GM19328 (cell line): ENCODE results near the gene EEF2K.

Experiments
- ATAC-seq: cut with Tn5 transposase; IDR thresholded peaks from one replicate; pipeline ENCODE4 v1.9.1; 2021; ENCODE audit warnings: mild to moderate bottlenecking, moderate library complexity; ENCODE audit not compliant: unreplicated experiment

EEF2K gene

DNA sequence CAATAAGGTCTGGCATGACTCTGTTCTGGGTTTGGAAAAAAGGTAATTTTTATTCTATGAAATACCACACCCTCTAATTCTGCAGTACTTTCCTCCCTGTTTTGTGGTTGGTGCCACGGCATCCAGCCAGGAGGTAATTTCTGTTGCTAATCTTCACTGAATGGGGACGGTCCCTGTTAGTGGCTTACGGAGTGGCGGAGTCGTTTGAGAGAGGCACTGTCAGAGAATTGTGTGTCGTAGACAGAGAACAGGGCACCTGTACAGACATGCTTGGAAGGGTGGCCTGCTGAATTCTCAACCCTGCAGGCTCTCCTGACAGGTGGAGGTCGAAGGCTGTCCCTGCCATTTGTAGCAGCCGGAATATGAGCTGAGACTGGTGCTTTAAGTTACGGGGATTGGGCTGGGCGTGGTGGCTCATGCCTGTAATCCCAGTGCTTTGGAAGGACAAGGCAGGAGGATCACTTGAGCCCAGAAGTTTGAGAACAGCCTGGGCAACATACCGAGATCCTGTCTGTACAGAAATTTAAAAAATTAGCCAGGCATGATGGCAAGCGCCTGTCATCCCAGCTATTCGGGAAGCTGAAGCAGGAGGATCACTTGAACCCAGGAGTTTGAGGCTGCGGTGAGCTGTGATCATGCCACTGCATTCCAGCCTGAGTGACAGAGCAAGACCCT, 33.2 kb downstream of the EEF2K start:
- ATAC-seq = no peak

DNA sequence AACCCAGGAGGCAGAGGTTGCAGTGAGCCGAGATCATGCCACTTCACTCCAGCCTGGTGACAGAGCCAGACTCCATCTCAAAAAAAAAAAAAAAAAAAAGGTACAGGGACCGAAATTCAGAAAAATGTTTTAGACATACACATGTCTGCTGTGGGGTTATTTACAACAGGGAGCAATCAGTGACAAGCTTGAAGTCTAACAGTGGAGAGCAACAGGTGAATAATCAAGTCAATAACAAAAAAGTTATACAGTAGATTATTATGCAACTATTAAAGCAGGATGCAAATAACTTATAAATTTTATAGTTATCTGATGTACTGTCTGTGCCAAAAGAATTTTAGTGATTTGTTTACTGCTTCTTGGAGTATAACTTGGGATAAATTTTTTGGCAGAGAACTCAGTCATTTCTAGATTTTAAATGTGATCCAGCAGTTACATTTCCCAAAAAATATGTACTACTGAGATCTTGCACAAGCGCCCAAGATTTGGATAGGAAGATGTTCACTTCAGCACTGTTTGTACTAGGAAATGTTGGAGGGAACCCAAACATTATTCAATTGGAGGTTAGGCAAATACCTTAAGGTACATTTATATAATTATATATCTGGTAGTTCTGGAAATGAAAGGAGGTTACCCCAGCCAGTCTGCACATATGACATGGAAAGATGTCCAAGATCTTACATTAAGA, 34.1 kb downstream of the EEF2K start:
- no peak for ATAC-seq

DNA sequence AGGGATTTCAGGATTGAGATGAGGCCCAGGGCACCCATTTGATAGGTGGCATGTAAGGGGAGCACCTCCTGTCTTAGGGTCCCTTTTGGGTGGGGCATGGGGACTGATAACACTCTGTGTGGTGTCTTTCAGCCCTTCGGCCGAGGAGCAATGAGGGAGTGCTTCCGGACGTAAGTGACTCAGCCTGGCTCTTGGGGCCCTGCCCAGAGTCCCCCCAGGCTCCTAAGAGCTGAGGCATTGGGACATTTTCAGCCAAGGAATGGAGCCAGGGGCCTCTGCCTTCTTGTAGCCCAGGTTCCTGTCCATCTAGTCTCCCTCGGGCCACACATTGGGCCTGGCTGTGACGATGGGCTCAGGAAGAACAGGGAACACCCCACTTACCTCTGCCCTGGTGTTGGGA, 44.4 kb downstream of the EEF2K start:
- no peak for ATAC-seq

DNA sequence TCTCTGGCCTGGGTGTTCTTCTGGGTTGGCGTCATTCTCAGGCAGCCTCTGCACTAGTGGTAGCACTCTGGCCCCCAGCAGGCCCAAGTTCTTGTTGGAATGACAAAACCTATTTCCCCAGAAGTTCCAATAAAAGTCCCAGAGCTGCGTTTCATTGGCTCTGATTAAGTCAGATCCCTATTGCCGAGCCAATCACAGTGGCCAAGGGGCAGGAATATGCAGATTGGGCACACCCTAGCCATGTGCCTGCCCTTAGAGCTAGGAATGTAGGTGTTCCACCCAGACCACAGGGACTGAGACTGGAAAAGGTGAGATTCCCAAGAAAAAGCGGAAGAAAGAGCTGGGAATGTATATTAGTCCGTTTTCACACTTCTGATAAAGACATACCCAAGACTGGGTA, 46.2 kb downstream of the EEF2K start:
- ATAC-seq = no peak

DNA sequence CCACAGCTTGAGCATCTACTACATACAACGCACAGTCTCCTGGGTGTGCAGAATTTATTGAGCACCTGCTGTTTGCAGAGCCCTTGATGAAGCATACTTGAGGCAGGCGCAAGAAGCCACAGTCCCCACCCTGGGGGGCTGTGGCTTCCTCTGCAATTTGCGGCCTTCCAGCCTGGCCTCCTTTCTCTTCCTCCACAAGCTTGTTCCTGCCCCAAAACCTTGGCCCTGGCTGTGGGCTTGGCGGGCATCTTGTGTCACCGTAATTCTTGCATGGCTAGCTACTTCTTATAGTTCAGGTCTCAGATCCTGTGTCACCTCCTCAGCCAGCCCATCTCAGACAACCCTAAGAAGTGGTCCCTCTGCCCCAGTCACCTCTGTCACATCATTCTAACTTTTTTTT, 47.2 kb downstream of the EEF2K start:
- no peak for ATAC-seq

DNA sequence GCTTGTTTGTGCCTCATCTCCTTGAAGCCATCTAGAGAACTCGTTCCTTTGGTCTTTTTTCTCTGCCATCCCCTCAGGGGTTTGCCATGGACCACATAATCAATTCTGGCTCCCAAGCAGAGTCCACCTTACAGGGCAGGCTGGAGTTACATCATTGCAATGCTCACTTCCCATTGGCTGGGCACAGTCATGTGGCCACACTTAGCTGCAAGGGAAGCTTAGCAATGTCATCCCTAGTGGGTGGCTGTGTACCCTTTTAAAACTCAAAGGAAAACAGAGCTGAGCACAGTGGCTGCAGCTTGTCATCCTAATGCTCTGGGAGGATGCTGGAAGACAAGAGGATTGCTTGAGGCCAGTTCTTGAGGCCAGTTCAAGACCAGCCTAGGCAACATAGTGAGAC, 49.3 kb downstream of the EEF2K start:
- ATAC-seq = no peak

DNA sequence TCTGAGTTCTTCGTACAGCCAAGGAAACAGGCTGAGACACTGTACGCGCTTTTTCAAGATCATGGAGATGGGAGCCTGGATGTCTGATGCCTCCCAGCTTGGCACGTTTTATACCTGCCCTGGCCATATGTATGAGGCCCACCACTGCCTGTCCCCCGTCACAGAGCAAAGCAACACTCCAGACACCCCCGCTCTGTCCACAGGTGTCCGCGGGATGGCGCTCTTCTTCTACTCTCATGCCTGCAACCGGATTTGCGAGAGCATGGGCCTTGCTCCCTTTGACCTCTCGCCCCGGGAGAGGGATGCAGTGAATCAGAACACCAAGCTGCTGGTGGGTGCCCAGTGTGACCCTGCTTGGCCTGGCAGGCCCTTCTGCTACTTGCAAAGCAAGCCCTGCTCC, 51.4 kb downstream of the EEF2K start:
- no peak for ATAC-seq

DNA sequence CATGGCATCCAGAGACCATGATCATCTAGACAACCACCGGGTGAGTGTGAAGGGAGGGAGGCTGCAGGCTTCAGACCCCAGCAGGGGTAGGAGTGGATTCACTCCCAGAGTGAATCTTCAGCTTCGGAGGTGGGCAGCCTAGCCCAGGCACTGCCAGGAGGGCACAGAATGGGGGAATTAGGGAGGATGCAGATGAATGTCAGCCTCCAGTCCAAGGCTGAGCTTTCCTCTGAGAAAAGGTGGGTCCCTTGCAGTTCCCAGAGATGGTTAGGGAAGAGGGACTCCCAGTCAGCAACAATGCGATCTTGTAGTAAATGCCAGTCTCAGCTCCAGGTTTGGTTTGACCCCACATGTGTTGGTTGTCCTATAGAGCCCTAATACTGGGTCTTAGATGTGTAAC, 54.4 kb downstream of the EEF2K start:
- no peak for ATAC-seq

DNA sequence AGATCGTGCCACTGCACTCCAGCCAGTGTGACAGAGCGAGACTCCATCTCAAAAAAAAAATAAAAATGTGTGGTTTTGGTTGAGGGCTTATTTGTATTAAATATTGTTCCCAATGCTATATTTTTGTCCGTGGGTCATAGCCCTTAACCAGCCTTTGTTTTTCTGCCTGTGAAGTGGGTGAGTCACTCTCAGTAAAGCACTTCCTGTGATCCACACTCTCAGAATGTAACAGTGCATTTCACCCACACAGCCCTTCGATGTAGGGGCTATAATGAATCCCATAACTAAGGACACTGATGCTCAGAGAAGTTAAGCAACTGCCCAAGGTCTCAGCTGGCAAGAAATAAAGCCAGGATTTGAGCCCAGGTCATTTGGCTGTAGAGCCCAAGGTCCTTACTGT, 56.4 kb downstream of the EEF2K start:
- ATAC-seq = no peak

DNA sequence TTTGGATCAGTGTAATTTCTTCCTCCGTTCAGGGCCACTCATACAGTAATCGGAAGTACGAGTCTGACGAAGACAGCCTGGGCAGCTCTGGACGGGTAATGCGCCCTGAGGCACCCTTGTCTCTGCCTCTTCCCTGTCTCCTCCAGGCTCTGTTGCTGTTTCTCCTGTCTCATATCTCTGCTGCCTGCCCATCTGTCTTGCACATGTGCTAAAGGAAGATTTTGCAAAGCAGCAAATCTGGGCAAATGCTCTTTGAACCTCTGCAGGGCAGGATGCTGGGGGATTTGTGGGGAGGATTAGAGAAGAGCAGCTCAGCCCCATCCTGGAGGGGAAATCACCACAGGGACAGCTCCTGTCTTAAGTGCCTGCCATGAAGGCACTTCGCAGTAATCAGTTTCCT, 58.7 kb downstream of the EEF2K start:
- no peak for ATAC-seq

DNA sequence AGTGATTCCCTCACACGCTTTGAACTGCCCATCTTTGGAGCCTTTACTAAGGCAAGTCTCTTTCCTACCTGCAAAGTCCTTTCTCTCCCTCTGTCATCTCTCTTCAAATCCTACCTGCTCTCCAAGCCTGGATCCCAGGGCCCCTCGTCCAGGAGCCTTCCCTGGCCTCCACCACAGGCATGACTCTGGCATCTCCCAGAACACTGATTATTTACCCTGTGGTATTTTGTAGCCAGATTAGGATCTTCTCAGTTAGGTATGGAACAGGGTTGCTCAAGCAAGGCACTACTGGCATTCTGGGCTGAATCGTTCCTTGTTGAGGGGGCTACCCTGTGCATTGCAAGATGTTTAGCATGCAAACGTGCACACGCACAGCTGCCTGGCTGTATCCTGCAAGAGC, 59.3 kb downstream of the EEF2K start:
- no peak for ATAC-seq

DNA sequence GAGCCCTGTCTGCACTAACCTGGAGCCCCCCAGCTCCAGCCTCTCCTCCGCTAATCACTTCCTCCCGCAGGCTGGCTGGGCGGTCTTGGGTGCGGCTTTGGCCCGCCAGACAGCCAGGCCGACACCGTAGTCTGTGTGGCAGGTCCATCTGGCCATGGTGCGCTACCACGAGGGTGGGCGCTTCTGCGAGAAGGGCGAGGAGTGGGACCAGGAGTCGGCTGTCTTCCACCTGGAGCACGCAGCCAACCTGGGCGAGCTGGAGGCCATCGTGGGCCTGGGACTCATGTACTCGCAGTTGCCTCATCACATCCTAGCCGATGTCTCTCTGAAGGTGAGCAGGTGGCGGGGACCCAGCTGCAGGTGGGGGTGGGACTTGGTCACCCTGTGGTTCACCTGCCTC, 60.5 kb downstream of the EEF2K start:
- ATAC-seq = no peak

DNA sequence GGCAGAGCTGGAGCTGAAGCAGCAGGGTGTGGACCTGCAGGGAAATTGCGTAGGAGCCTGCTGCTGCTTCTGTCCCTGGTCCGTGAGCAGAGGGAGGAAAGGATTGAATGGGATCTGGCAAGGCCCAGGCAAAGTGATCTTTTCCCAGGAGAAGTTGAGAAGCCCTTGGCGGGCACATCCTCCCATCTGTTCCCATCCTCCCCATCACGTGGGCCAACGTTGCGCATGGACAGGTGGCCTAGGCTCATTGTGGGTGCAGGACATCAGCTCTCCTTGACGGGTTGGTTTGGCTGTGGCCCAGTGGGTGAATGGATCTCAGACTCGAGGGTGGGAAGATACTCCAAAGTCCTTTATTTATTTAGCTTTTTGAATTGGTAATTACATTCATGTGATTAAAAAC, 61.7 kb downstream of the EEF2K start:
- no peak for ATAC-seq

DNA sequence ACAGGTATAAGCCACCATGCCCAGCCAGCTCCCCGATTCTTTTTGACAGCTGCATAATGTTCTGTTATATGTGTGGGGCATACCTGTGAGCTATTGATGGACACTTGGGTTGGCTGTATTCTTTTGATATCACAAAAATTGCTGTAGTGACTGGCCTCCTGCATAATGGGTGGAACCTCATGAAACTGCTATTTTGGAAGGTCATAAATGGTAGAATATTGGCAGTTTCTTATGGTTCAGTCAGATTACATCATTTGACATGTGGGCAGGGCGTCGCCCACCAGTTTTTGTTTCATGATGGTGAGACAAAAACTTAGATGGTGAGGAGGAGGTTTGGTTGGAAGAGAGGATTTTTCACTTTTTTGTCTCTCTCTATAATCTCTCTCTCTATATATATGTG, 64.4 kb downstream of the EEF2K start:
- ATAC-seq = no peak

DNA sequence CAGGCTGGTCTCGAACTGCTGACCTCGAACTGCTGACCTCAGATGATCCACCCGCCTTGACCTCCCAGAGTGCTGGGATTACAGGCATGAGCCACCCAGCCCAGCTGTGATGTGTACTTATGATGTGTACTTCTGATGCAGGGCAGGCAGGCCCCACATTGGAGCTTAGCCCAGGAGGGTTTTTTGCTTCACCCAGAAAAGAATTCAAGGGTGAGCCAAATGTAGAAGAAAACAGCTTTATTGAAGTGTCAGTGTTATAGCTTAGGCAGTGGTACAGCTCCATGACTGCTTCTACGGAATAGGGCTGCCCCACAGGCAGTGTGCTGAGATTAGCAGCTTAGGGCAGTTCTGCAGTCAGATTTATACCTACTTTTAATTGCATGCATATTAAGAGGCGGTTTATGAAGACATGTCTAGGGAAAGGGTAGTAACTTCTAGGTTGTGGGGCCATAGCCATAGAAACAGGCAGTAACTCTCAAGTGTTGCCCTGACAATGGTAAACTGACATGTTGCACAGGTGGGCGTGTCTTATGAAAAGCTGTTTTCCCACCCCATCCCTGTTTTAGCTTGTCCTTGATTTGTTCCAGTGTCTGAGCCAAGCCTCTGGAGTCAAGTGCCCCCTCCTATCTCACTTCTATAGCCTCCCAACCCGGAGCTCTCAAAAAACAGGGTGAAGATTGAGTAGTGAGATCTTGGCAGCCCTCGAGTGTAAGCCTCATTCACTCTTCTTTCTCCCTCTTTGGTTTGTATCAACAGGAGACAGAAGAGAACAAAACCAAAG, 67.0 kb downstream of the EEF2K start:
- no peak for ATAC-seq

DNA sequence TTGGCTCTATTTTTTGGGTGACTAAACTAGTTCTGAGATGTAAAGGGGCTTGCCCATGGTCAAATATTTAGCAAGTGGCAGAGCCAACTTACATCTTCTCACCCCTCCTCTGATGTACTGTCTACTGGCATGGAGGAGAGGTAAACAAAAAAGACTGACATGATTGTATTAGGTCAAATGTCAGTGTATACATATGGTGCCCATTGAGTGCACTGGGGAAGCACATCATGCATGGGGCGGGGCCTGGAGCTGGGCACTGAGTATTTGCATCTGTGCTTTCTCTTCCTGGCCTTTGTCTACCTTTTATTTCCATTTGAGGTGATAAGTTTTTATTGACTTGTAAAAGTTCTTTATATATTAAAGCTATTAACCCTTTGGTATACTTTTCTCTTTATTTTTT, 68.8 kb downstream of the EEF2K start:
- ATAC-seq = no peak

DNA sequence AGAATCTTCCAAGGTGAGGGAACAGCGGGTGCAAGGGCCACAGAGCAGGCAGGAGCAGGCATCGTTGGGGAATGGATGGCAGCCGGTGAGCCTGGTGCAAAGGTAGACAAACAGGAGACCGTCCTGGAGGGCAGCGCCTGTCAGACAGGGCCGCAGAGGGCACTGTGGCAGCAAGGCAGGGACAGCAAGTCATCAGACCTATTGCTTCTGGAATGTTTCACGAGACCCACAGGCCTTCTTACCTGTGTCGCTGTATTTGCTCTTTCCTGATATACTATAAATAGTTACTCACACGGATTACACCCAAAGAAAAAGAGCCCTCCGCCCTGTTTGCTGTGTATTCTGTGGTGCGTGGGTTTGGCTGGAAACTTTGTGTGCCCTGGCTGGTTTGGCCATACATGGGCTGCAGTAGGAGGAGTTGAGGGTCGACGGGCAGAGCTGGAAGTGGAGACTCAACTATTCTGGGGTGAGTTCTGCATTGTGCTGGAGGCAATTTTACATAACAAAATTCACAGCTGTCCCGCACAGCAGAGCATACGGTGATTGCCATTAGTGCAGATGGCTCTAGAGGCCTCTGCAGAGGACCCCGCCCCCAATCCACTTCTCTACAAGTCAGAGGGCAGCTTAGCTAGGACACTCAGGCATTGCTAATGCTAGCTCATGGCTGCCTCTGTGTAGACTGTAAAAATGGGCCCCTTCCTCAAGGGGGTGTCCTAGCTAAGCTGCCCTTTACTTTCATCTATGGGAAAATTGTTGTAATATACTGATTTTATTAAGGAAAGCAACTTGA, 72.6 kb downstream of the EEF2K start:
- ATAC-seq = no peak

DNA sequence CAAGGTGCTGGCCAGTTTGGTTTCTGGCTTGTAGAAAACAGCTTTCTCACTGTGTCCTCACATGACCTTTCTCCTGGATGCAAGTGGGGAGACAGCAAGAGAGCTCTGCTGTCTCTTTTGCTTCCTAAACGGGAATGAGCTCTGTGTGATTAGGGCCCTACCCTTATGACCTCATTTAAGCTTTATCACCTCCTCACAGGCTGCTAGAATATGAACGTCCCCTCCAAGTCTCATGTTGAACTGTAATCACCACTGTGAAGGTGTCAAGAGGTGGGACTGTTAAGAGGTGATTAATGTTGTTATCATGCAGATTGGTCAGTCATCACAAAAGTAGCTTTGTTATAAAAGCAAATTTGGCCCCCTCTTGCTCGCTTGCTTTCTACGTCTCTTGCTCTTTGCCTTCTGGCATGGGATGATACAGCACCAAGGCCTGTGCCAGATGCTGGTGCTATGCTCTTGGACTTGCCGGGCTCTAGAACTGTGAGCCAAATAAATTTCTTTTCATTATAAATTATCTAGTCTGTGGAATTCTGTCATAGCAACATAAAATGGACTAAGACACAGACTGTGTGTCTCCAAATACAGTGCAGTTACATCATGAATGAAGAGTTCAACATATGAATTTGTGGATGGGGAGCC, 76.3 kb downstream of the EEF2K start:
- no peak for ATAC-seq

DNA sequence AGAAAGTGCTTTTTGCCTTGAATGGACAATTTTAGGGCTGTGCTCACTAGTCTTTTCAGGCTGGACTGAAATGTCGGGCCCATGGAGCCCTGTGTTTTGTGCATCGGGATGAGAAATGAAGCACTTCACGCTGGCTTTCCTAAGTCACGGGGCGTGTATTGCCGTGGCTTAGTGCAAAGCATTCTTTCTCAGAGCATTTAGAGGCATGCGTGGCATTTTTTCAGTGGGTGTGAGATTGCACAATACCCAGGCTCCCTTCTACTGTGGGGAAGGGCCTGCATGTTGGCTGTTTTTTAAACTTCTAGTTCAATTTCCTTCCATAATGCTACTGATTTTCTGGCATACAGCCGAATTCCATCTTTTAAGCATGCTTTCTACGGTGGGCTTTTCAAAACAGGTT, 78.6 kb downstream of the EEF2K start:
- ATAC-seq = no peak

DNA sequence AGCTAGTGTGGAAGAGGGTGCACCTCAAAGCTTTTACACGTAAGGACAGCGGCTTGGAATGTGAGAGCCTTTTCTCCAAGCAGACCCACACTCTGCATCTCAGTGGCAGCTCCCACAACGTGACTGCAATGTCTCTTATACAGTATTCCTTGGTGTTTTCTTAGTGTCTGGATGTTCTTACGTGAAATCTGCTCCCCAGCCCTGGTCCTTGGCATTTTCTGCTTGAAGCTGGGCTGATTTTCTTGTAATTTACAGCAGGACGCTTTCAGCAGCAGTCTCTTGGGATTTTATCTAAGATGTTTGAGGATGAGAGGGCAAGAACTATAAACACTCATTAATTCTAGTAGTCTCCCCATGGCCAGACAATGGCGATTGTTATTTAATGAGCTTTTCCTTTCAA, 79.0 kb downstream of the EEF2K start:
- no peak for ATAC-seq

DNA sequence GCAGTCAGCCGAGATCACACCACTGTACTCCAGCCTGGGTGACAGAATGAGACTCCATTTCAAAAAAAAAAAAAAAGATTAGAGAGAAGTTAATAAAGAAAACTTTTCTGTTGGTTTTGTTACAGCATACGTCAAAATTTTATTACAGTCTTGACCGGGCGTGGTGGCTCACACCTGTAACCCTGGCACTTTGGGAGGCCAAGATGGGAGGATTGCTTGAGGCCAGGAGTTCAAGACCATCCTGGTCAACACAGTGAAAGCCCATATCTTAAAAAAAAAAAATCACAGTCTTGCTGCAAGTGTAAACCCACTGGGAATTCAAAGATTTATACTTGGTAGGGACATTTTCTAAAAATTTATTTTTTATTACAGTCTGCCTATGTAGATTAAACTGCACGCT, 84.9 kb downstream of the EEF2K start:
- ATAC-seq = no peak
